Activated naive CD4-positive, alpha-beta T cell treated with anti-CD3 and anti-CD28 coated beads, Interleukin-2, amount 50 U/mL, for 16 hours (primary cell): ENCODE results near the gene TRAM2.

Source experiments
- DNase-seq: peaks from one replicate; pipeline ENCODE4 v3.0.0-alpha.2; 2020

Gene TRAM2

DNA sequence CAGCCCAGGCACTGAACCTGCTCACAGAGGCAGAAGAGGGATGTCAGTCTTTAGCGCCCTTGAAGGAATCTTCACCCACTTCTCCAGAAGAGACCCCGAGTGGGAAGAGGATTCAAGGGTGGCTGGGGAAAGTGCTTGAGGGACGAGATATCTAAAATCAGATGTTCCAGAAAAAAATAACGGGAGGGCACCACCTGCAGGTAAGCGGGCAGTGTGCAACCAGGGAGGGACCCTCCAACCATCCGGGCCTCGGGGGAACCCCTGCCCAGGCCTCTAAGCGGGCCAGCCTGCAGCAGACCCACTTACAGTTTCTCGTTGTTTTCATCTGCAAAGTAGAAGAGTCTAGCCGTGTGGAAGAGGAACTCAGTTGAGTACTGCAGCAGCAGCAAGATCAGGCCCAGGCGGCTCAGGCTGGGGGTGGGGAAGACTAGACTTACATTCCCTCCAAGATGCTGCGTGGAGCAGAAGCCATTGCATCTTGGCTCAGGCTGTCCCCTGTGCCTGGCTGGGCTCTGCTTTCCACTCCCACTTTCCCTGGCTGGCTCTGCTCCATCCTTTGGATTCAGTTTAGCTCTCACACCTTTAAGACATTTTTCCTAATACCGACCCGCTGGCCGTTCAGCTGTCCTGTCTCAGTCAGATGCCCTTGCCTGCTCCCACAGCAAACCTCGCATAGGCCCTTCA, 71.0 kb downstream of the TRAM2 start:
- DNase-seq = no peak

GRCh38 chr6:52504782-52505136, 72.1 kb downstream of the TRAM2 start:
- no peak for DNase-seq

GRCh38 chr6:52503851-52504781, 72.7 kb downstream of the TRAM2 start:
- DNase-seq = no peak

- DNase-seq = no peak
Observed at GRCh38 chr6:52503323-52503747, 73.5 kb downstream of the TRAM2 start.

- DNase-seq = no peak
Observed at GRCh38 chr6:52502306-52503029, 74.4 kb downstream of the TRAM2 start.

DNA sequence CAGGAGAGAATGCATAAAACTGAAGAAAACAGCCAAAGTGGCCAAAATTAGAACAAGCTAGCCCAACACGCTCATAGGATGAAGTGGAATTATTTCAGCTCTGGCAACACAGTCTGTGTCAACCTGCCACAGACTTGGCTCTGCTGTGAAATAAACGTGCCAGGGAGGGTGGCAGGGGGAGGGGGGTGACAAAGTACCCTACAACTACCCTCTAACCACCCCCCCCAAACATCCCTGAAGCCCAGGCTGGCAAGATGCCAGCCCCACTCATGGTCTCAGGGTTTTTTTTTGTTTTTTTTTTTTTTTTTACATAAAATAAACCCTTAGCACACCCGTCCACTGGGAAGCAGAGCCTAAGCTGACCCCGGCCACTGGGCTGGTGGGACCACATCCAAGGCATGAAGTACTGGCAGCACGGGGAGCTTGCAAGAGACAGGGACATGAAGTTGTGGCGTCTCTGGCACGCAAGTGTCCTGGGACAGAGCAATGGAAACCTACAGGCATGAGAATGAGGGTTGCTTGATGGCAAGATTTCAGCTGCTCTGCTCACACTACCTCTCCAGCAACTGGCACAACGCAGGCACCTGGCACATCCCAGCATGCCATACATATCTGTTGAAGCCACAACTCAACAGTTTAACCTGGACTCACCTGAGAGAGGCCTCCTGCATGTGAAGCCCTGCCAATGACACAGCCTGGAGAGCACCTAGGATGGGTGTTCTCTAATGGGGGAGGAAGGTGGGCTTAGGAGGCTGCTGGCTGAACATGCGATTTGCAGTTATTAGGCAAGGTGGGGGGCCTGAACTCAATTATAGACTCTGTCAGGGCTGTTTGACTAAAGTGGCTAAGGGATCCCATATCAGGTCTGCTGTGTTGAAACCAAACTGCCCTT, 76.4 kb downstream of the TRAM2 start:
- DNase-seq = no peak

GRCh38 chr6:52499681-52500236, 77.1 kb downstream of the TRAM2 start:
- DNase-seq = no peak

DNA sequence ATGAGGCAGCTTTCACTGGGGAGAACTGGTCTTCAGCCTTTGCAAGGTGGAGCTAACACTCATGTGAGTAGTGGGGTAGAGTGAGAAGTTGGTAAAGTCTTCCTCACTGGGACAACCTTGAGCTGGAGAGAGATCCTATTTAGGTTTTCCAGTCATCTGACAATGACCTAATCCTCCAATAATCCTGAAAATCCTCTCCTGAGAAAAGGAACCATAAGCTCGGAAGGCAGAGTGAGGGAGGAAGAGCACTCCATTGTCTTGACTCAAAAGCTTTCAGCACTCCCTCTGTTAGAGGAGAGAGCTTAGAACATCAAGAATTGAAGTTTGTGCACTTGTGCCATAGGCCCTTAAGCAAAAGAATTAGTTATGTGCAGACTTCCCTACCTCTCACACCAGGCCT, 77.8 kb downstream of the TRAM2 start:
- DNase-seq = no peak

GRCh38 chr6:52498538-52499017, 78.3 kb downstream of the TRAM2 start:
- no peak for DNase-seq

DNA sequence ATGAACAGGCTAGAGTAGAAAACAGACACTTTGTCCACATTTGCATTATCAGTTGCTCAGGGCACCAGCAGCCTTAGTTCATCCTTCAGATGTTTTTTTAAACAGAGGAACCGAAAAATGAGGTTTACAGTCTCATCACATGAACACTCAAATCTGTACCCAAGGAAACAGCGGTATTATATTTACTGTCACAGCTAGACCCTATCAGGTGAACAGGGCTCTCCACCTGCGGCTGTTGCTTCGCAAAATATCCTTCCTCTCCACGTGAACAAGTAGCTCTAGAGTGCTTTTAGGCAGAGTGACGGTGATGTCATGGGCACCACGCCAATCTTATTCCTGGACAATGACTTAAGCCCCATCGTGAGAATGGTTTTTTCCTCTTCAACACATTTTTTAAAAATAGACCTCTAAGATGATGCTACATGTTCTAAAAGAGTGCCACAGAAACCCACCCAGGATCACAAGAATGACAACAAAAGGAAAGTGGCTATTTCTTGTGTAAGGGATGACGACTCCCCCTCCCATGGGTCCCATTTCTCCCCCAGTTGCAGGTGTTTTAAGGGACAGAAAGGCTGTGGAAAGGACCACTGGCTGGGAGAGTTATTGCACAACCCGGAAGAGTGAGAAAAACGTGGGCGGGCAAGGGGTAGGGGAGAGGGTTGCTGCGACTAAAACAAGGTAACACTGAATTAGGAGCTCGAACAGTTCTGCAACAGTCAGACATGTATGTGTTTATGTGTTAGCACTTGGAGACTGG, 79.0 kb downstream of the TRAM2 start:
- DNase-seq = no peak

DNA sequence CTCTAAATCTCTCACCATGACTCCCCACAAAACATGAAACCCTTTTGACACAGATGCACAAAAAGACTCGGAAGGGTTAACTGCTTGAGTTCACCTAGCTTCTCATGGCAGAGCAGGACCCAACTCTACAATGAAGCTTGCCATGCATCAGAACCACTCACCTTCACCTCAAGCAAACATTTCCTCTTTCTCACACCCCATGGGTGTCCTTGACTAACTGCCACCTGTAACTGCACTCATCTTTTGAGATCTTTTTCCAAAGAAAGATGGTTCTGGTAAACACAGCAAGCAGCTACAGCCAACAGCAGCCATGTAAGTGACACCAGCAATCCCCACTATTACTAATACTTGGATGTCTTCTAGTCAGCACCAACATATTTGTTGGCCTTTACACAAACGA, 80.2 kb downstream of the TRAM2 start:
- DNase-seq = no peak

- DNase-seq = no peak
Observed at GRCh38 chr6:52495922-52496321, 80.9 kb downstream of the TRAM2 start.

GRCh38 chr6:52494298-52495072, 82.4 kb downstream of the TRAM2 start:
- no peak for DNase-seq

- DNase-seq = no peak
Observed at GRCh38 chr6:52493669-52494068, 83.2 kb downstream of the TRAM2 start.

- no peak for DNase-seq
Observed at GRCh38 chr6:52491203-52492069, 85.4 kb downstream of the TRAM2 start.

DNA sequence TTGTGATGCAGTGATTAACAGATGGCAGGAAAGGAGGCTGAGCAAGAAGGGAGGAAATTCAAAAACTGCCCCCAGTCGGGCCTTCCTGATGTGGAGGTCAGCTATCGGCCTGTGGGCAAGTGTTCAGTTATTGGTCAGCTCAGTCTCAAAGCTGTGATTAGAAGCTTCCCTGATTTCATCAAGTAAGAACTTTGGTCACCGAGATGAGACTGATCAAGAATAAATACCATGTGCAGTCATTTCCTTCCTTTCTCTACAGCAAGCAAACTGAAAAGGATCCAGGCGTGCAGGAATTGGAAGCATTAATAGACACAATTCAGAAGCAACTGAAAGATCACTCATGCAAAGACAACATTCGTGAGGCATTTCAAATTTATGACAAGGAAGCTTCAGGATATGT, 87.0 kb downstream of the TRAM2 start:
- DNase-seq = no peak

DNA sequence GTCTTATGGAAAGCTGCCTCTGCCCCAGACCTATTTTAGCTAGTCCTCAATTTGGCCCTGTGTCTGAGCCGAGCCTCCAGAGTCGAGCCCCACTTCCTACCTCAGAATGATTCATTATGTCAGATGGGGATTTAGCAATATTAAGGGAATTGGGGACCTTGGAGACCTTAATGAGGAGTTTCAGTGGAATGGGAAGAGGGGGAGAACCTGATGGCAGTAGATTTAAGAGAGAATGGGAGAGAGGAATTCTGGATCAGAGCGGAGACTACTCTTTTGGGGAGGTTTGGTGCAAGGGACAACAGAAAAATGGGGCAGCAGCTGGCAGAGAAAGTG, 93.2 kb downstream of the TRAM2 start:
- DNase-seq = no peak

- DNase-seq = no peak
Observed at GRCh38 chr6:52482903-52483670, 93.8 kb downstream of the TRAM2 start.

GRCh38 chr6:52475307-52475706, 101.6 kb downstream of the TRAM2 start:
- no peak for DNase-seq
